ENCODE results near the gene GRIK4.

- TF ChIP-seq TAF1 (IDR thresholded peaks at IDR 0.05; ENCODE audit: borderline replicate concordance, low read depth, low read length): no peak
- TF ChIP-seq POLR2A (IDR thresholded peaks at IDR 0.05; ENCODE audit: low read depth, low read length): no peak
Observed at GRCh38 chr11:120563703-120564572, 52.4 kb downstream of the GRIK4 start.

Data from GM12892 (cell line).